ENCODE measurements around the gene MTRFR.
"Not testable (repeated sequence)": the region's sequence is repeated elsewhere in the genome, so short reads cannot be mapped to it uniquely, and the experiment has no call there.

Gene MTRFR

GRCh38 chr12:123248996-123249741 is 15.9 kb downstream of the MTRFR start:
- not testable (repeated sequence) for DNase-seq (ENCODE audit: low read depth in 1 of 2, low spot score in 1 of 2)

GRCh38 chr12:123250471-123251383 is 17.5 kb downstream of the MTRFR start:
- no peak for DNase-seq (ENCODE audit: low read depth in 1 of 2, low spot score in 1 of 2)

GRCh38 chr12:123251403-123252076 is 18.3 kb downstream of the MTRFR start:
- DNase-seq (ENCODE audit: low read depth in 1 of 2, low spot score in 1 of 2), result no peak

- not testable (repeated sequence) for DNase-seq (ENCODE audit: low read depth in 1 of 2, low spot score in 1 of 2)
Observed at GRCh38 chr12:123252365-123252764, 19.1 kb downstream of the MTRFR start.

GRCh38 chr12:123253641-123254459 is 20.6 kb downstream of the MTRFR start:
- no peak for DNase-seq (ENCODE audit: low read depth in 1 of 2, low spot score in 1 of 2)

GRCh38 chr12:123254853-123255446 is 21.7 kb downstream of the MTRFR start:
- DNase-seq (ENCODE audit: low read depth in 1 of 2, low spot score in 1 of 2), result no peak

- DNase-seq (ENCODE audit: low read depth in 1 of 2, low spot score in 1 of 2), result no peak
Observed at GRCh38 chr12:123258593-123258992, 25.4 kb downstream of the MTRFR start.

GRCh38 chr12:123260081-123260480 is 26.8 kb downstream of the MTRFR start:
- DNase-seq (ENCODE audit: low read depth in 1 of 2, low spot score in 1 of 2), result no peak

GRCh38 chr12:123261196-123261595 is 28.0 kb downstream of the MTRFR start:
- no peak for DNase-seq (ENCODE audit: low read depth in 1 of 2, low spot score in 1 of 2)

GRCh38 chr12:123263196-123263817 is 30.1 kb downstream of the MTRFR start:
- no peak for DNase-seq (ENCODE audit: low read depth in 1 of 2, low spot score in 1 of 2)

GRCh38 chr12:123264642-123265041 is 31.4 kb downstream of the MTRFR start:
- DNase-seq (ENCODE audit: low read depth in 1 of 2, low spot score in 1 of 2), result no peak

- no peak for DNase-seq (ENCODE audit: low read depth in 1 of 2, low spot score in 1 of 2)
Observed at GRCh38 chr12:123265851-123266678, 32.8 kb downstream of the MTRFR start.

GRCh38 chr12:123266679-123267277 is 33.5 kb downstream of the MTRFR start:
- no peak for DNase-seq (ENCODE audit: low read depth in 1 of 2, low spot score in 1 of 2)

- no peak for DNase-seq (ENCODE audit: low read depth in 1 of 2, low spot score in 1 of 2)
Observed at GRCh38 chr12:123267335-123267920, 34.2 kb downstream of the MTRFR start.

GRCh38 chr12:123267991-123268843 is 35.0 kb downstream of the MTRFR start:
- DNase-seq (ENCODE audit: low read depth in 1 of 2, low spot score in 1 of 2), result no peak

GRCh38 chr12:123268850-123269249 is 35.6 kb downstream of the MTRFR start:
- no peak for DNase-seq (ENCODE audit: low read depth in 1 of 2, low spot score in 1 of 2)

- no peak for DNase-seq (ENCODE audit: low read depth in 1 of 2, low spot score in 1 of 2)
Observed at GRCh38 chr12:123269395-123269892, 36.2 kb downstream of the MTRFR start.
